DND-41 (cell line): ENCODE results near the gene FBXO24.

Experiments
- ATAC-seq: fragments of 200-7000 bp; cut with Tn5 transposase; 3 replicates; pipeline ENCODE4 v1.9.1; 2021; ENCODE audit warnings: low read depth; ENCODE audit not compliant: insufficient read depth
- DNase-seq: peaks from one replicate; pipeline ENCODE4 v3.0.0-alpha.2; 2020
- H2AFZ ChIP-seq: 2 replicates; pipeline ENCODE4 v1.6.0; 2012; ENCODE audit warnings: low read depth, low read length
- H3K27ac ChIP-seq: 2 replicates; pipeline ENCODE4 v1.5.1; 2012; ENCODE audit warnings: low read length, inconsistent platforms
- H3K27me3 ChIP-seq: fragments of 200-600 bp; sonication (generic); 2 replicates; pipeline ENCODE4 v1.6.0; 2012; ENCODE audit warnings: low read length, mild to moderate bottlenecking, inconsistent platforms; ENCODE audit not compliant: insufficient read depth, poor library complexity
- H3K36me3 ChIP-seq: 2 replicates; pipeline ENCODE4 v1.5.1; 2012; ENCODE audit warnings: low read length, inconsistent platforms; ENCODE audit not compliant: insufficient read depth
- H3K4me1 ChIP-seq: 2 replicates; pipeline ENCODE4 v1.5.1; 2012; ENCODE audit warnings: mild to moderate bottlenecking, low read length; ENCODE audit not compliant: insufficient read depth
- H3K4me2 ChIP-seq: 2 replicates; pipeline ENCODE4 v1.6.0; 2012; ENCODE audit warnings: mild to moderate bottlenecking, moderate library complexity, low read length, inconsistent platforms; ENCODE audit not compliant: insufficient read depth
- H3K4me3 ChIP-seq, 2 experiments: fragments of 200-600 bp in 1 of 2; shearing (Covaris generic) in 1 of 2; 2 replicates each; pipeline ENCODE4 v1.5.1; 2012 to 2016; ENCODE audit warnings: inconsistent platforms in 2 of 2, low read length in 2 of 2, mild to moderate bottlenecking in 2 of 2, low read depth in 1 of 2, moderate library complexity in 1 of 2
- H3K79me2 ChIP-seq: 2 replicates; pipeline ENCODE4 v1.6.0; 2012; ENCODE audit warnings: low read length, inconsistent platforms; ENCODE audit not compliant: insufficient read depth
- H3K9ac ChIP-seq: 2 replicates; pipeline ENCODE4 v1.6.0; 2012; ENCODE audit warnings: low read depth, mild to moderate bottlenecking, inconsistent platforms, low read length, moderate library complexity
- H3K9me3 ChIP-seq: 2 replicates; pipeline ENCODE4 v1.5.1; 2012; ENCODE audit warnings: low read length, moderate library complexity, mild to moderate bottlenecking, inconsistent platforms; ENCODE audit not compliant: insufficient read depth, severe bottlenecking
- H4K20me1 ChIP-seq: 2 replicates; pipeline ENCODE4 v1.6.0; 2012; ENCODE audit warnings: low read length; ENCODE audit not compliant: insufficient read depth
- EZH2 ChIP-seq: IDR thresholded peaks from 3 replicates; pipeline ENCODE4 v1.6.1; 2012; ENCODE audit warnings: borderline replicate concordance, low read depth, mild to moderate bottlenecking, moderate library complexity, low read length, inconsistent platforms; ENCODE audit not compliant: severe bottlenecking
- TF ChIP-seq, protein P1 (sequence below): IDR thresholded peaks from 2 replicates; pipeline ENCODE4 v1.5.1; 2012; ENCODE audit warnings: borderline replicate concordance, low read length, moderate library complexity, mild to moderate bottlenecking; ENCODE audit not compliant: poor library complexity, severe bottlenecking; ENCODE audit errors: extremely low read depth

Gene FBXO24

DNA sequence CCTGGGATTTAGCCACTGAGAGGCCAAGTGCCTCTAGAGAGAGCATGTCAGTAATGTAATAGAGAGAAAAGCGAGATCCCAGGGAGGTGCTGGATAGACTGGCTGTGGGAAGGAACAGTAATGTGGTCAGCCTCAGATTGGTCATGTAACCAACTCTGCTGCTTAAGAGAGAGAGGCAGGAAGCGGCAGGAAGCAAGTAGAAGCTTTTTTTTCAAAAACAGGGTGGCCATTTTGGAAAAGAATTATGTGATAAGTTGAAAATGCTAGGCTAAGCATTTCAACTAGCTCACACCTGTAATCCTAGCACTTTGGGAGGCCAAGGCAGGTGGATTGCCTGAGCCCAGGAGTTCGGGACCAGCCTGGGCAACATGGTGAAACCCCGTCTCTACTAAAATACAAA is 12.3 kb downstream of the FBXO24 start:
- ATAC-seq (peak; percentile 56; the same call in 2 of the 3 replicates), DNase-seq (no peak)
- TF ChIP-seq, protein P1, sequence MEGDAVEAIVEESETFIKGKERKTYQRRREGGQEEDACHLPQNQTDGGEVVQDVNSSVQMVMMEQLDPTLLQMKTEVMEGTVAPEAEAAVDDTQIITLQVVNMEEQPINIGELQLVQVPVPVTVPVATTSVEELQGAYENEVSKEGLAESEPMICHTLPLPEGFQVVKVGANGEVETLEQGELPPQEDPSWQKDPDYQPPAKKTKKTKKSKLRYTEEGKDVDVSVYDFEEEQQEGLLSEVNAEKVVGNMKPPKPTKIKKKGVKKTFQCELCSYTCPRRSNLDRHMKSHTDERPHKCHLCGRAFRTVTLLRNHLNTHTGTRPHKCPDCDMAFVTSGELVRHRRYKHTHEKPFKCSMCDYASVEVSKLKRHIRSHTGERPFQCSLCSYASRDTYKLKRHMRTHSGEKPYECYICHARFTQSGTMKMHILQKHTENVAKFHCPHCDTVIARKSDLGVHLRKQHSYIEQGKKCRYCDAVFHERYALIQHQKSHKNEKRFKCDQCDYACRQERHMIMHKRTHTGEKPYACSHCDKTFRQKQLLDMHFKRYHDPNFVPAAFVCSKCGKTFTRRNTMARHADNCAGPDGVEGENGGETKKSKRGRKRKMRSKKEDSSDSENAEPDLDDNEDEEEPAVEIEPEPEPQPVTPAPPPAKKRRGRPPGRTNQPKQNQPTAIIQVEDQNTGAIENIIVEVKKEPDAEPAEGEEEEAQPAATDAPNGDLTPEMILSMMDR, result no peak
- TF ChIP-seq EZH2, result no peak
- no peak overlapping the region; the same call in 1 of the 2 replicates for H2AFZ ChIP-seq
- H3K9me3 ChIP-seq, result no peaks in the 10 kb centered on the region
- H3K4me3 ChIP-seq, result no peak overlapping the region
- no peaks in the 10 kb centered on the region for H3K36me3 ChIP-seq
- H3K9ac ChIP-seq, result no peak overlapping the region
- H3K27me3 ChIP-seq, result no peaks in the 10 kb centered on the region
- H3K4me1 ChIP-seq, result peaks cover 12% of the 10 kb centered on the region
- no peaks in the 10 kb centered on the region for H3K79me2 ChIP-seq
- no peak overlapping the region for H3K27ac ChIP-seq
- H4K20me1 ChIP-seq, result no peaks in the 10 kb centered on the region
- H3K4me2 ChIP-seq, result no peak overlapping the region

DNA sequence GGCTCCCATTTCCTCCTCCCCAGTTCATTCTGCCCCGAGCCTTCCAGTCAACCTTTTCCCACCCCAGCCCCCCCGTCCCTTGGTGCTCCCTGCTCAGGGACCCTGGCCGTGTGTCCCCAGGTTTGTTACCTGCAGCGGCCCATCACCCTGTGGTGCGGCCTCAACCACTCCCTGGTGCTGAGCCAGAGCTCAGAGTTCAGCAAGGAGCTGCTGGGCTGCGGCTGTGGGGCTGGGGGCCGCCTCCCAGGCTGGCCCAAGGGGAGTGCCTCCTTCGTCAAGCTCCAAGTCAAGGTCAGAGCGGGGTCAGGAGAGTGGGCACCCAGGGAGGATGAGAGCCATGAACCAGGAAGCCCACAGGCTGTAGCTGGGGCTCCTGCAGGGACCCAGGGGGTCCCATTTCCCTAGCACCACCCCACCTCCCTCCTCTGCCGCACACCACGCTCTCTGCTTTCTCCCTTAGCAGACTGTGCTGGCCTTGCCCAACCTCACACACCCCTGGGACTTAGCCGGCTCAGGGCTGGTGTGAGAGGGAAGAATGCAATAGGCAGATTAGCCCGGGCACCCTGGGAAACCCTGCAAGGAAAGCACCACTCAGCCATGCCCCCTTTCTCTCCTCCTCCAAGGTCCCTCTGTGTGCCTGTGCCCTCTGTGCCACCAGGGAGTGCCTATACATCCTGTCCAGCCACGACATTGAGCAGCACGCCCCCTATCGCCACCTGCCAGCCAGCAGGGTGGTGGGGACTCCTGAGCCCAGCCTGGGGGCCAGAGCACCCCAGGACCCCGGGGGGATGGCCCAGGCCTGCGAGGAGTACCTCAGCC is 14.0 kb downstream of the FBXO24 start:
- Histone ChIP-seq H3K9me3 (no peaks in the 10 kb centered on the region), H3K9ac (no peak overlapping the region), H3K79me2 (no peaks in the 10 kb centered on the region), H3K4me3 (no peak overlapping the region), H4K20me1 (no peaks in the 10 kb centered on the region), H3K27ac (no peak overlapping the region), H2AFZ (no peak overlapping the region), H3K36me3 (no peaks in the 10 kb centered on the region), H3K4me2 (no peak overlapping the region), H3K4me1 (peaks cover 27% of the 10 kb centered on the region), H3K27me3 (no peaks in the 10 kb centered on the region)
- no peak for TF ChIP-seq EZH2
- TF ChIP-seq, protein P1, result no peak
- DNase-seq (no peak), ATAC-seq (no peak)

DNA sequence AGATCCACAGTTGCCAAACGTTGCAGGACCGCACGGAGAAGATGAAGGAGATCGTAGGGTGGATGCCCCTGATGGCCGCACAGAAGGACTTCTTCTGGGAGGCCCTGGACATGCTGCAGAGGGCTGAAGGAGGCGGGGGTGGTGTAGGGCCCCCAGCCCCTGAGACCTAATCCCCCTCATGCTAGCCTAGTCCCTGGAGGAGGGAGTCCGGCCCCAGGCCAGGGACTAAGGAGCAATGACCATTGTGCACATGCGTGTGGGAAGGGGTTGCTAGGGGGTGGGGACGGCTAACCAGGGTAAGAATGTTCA is 14.6 kb downstream of the FBXO24 start:
- Histone ChIP-seq H3K27me3 (no peaks in the 10 kb centered on the region), H3K4me1 (peaks cover 30% of the 10 kb centered on the region), H3K4me3 (no peak overlapping the region), H3K27ac (no peak overlapping the region), H3K9me3 (no peaks in the 10 kb centered on the region), H2AFZ (no peak overlapping the region), H4K20me1 (no peaks in the 10 kb centered on the region), H3K79me2 (no peaks in the 10 kb centered on the region), H3K36me3 (no peaks in the 10 kb centered on the region), H3K9ac (no peak overlapping the region), H3K4me2 (no peak overlapping the region)
- no peak for TF ChIP-seq EZH2
- TF ChIP-seq, protein P1, result no peak
- DNase-seq (no peak), ATAC-seq (no peak)
